HG02885 (cell line): ENCODE measurements around the gene ABAT.
"Not testable (repeated sequence)": the region's sequence is repeated elsewhere in the genome, so short reads cannot be mapped to it uniquely, and the experiment has no call there.

ENCODE experiments used
- ATAC-seq: cut with Tn5 transposase; IDR thresholded peaks from one replicate; pipeline ENCODE4 v1.9.1; 2021; ENCODE audit warnings: mild to moderate bottlenecking; ENCODE audit not compliant: unreplicated experiment, poor library complexity

Gene ABAT

GRCh38 chr16:8678068-8678927, 3.9 kb downstream of the ABAT start:
- ATAC-seq, result no peak

GRCh38 chr16:8679151-8679550, 4.7 kb downstream of the ABAT start:
- no peak for ATAC-seq

DNA sequence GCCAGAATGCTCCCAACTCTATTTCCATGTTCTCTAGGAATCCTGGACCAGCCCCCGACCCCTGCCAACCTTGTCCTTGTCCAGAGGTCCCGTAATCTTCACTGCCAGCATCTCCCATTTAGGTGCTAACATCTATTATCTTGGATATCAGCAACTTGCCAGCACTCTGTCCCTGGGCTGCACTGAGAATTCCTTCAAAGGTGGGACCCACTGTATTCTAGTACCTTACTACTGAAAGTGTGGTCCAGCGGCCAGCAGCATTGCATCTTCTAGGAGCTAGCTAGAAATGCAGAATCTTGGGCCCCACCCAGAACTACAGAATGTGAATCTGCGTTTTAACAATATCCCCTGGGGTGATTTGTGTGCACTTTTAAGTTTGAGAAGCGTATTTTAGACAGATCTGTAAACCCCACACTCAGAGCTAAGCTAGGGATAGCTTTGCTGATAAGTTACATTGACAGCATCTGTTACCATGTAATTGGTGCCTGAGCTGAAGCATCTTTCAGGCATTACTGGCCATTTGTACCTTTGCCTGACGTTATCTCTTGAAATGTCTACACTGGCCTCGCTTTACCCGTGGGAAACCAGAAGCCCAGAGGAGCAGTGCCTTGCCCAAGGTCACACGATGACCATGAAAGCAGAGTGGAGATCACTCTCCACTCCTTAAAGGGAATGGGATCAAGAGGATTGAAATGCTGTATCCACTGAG, 8.3 kb downstream of the ABAT start:
- no peak for ATAC-seq

GRCh38 chr16:8683640-8684039, 9.2 kb downstream of the ABAT start:
- no peak for ATAC-seq

DNA sequence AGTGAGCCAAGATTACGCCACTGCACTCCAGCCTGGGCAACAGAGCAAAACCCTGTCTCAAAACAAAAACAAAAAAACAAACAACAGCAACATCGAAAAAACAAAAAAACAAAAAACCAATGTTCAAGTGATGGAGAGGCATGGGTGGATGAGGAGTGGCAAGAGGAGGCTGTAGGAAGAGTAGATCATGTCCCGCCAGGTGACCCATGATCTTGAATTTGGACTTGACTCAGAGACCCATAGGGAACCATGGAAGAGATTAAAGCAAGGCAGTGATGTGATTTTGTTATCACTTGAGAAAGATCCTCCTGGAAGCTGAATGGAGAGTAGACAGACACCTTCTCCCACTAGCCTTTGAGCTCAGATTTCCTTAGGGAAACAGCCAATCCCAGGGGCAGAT, 11.2 kb downstream of the ABAT start:
- no peak for ATAC-seq

DNA sequence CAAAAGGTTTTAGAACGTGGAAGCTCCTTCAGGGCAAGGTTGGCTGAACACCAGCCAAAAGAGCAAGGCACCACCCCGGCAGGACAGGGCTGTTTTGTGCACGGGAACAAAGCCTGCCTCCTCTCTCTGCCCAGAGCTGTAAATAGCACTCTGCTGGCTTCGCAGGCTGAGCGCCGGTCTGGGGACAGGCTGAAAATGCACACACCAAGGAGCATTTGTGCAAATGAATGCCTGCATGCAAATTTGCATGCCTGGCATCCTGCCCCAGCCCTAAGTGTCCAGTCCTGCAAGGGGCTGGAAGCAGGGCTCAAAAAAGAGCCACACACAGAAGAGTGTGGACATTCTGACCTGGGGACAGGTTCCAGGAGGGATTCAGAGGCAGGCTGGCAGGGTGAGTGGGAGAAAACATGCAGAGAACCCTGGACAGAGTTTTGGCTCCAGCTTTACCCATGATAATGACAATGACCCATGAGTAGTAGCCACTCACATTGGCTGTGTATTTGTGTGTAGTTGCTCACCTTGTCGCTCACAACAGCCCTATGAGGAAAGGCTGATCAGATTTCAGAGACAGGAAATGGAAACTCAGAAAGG, 11.7 kb downstream of the ABAT start:
- ATAC-seq, result no peak

GRCh38 chr16:8686879-8687278, 12.5 kb downstream of the ABAT start:
- no peak for ATAC-seq

DNA sequence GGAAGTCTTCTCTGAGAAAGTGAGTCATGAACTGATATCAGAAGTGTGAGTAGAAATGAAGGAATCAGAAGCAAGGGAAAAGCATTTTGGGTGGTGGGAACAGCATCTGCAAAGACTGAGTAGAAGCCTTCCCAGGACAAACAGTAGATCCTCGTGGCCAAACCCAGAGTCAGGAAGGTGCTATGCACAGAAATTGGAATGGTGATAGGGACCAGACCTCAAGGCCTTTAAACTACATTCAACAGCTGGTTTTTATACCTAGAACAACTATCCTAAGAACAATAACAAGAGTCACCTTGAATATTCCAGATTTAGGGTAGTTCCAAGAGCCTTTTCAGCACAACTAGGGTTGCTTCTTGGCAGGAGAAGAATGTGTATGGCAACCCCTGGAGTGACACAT, 15.3 kb downstream of the ABAT start:
- ATAC-seq, result no peak

DNA sequence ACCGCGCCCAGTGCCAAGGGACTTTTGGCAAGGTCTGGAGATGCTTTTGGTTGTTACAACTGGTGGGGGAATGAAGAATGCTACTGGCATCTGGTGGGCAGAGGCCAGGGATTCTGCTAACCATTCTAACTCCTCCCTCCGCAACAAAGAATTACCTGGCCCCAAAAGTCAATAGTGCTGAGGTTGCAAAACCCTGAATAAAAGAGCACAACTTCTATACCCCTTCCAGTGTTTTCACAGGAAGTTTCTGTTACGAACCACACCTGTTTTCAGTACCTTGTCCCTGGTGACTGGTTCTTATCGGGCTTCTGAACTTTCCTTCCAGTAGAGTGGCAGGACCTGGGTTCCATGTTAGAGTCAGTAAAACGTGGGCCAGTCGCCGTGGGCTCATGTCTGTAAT, 17.3 kb downstream of the ABAT start:
- ATAC-seq, result no peak

GRCh38 chr16:8694795-8695728, 20.6 kb downstream of the ABAT start:
- no peak for ATAC-seq

GRCh38 chr16:8696880-8697279, 22.5 kb downstream of the ABAT start:
- no peak for ATAC-seq

DNA sequence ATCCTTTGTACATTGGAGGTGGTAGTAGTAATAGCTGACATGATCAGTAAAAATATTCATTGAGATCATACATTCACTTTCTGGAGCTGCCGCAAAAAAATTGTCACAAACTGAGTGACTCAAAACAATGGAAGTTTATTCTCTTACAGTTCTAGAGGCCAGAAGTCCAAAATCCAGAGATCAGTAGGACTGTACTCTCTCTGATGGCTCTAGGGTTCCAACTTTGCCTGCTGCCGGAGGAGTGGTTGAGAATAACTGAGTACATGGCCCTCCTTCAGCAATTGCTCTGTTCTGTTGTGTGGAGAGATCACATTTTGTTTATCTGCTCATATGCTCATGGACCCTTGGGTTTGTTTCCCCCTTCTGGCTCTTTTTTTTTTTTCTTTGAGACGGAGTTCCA, 23.5 kb downstream of the ABAT start:
- ATAC-seq, result no peak

GRCh38 chr16:8703693-8704092, 29.3 kb downstream of the ABAT start:
- ATAC-seq, result no peak

DNA sequence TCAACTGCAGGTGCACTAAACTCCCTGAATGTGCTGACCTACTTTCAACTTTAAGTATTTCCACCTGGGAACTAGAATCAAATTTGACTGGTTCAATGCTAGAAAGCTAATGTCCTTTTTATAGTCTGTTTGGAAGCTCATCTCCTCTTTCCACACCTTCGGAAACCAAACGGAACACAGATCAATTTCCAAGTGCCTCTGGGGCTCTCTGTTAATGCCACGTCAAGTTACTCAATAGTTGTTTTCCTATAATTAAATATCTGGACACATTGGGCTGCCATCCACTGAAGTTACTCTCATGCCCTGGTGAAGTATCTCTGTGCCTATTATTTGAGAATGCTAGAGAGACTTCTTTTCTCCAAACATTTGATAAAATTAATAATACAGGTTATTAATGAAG, 29.7 kb downstream of the ABAT start:
- no peak for ATAC-seq

DNA sequence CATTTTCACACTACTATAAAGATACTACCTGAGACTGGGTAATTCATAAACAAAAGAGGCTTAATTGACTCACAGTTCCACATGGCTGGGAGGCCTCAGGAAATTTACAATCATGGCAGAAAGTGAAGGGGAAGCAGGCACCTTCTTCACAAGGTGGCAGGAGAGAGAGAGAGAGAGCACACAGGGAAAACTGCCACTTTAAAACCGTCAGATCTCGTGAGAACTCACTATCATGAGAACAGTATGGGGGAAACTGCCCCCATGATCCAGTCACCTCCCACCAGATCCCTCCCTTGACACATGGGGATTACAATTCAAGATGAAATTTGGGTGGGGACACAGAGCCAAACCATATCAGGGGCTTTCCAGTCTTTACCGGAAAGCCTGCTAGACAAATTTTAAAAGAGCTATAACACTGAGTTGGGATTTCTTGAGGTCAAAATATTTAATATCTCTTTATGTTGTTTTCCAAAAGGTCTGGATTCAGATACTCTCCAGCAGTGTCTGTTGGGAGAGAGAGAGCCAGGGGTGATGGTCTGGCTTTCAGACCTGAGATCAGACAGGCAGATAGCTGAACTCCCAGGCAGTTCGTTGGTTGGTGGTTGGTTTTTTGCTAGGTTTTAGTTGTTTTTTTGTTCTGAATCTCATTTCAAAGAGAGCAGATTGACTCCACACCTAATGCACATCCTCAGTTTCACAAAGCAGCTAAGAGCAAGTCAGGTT, 30.8 kb downstream of the ABAT start:
- ATAC-seq, result not testable (repeated sequence)

- no peak for ATAC-seq
Observed at GRCh38 chr16:8708536-8708935, 34.1 kb downstream of the ABAT start.

- ATAC-seq, result no peak
Observed at GRCh38 chr16:8712589-8713361, 38.4 kb downstream of the ABAT start.

DNA sequence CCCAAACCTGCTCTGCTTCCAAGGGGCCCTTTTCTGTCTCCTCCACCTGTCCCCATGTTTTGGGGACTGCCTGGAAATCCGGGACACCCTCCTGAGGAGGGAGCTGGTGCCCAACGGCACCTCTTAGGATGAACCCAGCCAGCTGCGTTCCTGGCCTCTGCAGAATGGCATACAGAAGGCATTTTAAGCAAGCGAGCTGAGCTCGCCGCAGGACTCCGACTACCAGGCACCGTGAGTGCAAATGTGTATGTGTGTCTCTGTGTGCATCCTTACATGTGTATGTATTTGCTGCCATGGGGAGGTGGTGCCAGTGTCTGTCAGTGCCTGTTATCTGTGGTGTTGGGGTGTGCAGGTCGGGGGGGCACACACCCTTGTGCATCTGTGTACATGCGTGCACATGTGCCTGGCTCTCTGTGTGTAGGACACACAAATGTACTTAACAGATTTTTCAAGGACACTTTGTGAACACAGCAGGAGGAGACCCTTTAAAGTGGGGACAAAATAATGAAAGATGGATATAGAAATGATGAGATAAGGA, 39.3 kb downstream of the ABAT start:
- ATAC-seq, result no peak

DNA sequence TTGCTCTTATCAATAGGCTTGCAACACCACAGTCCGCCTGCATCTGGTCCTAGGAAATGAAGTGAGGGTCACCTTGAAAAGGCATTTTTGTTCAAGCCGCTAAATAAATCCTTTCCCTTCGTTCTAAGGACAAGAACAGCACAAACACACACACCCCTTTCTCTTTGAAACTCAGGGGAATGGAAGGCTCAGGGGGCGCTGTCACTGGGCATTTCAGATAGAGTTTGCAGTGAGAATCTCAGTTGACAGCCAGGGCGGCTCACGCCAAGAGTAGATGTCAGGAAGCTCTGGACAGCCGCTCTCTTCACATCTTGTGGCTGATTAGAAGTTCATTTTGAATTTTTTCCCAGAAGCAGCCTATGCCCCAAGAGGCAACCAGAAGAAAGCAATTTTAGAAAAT, 39.8 kb downstream of the ABAT start:
- ATAC-seq, result no peak
